RPMI8226 (cell line): ENCODE measurements around the gene ASB5.

Experiments
- DNase-seq: peaks from one replicate; pipeline ENCODE4 v3.0.0-alpha.2; 2015

ASB5 gene

GRCh38 chr4:176277162-176277904 lies 8.3 kb upstream of the ASB5 start:
- peak; percentile 33 for DNase-seq

- no peak for DNase-seq
These were observed 7.7 kb upstream of the ASB5 start for GRCh38 chr4:176276710-176277109.

DNA sequence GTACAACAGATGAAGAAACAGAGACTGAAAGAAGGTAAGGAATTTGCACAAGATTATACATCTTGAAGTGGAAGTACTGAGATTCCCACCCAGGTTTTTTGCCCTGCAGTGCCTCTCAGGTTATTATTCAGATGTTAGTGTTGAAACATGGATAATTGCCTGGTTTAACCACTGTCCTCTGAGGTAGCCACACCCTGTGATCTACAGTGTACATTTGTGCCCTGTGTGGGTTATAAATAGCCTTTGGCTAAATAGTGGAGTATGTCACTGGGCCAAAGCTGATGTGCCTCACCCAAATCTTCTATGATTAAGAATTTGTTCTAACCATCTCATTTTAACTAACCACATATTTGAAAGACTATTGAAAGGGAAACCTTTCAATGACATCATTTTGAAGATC lies 5.4 kb upstream of the ASB5 start:
- DNase-seq: no peak

- DNase-seq: no peak
These were observed 4.7 kb upstream of the ASB5 start for GRCh38 chr4:176273736-176274135.

DNA sequence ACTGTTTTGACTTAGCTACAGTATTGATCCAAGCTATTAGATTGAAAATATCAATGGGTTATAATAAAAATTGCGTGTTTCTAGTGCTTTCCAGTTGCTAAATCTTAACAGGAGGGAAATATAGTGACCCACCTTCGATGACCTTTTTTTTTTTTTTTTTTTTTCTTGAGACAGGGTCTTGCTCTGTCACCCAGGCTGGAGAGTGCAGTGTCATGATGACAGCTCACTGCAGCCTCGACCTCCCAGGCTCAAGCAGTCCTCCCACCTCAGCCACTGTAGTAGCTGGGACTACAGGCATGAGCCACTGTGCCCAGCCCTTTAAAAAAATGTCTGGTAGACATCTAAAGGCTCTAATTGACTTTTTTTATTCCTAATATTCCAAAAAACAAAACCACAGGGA lies 3.8 kb upstream of the ASB5 start:
- no peak for DNase-seq

GRCh38 chr4:176271749-176272148 lies 2.7 kb upstream of the ASB5 start:
- no peak for DNase-seq

GRCh38 chr4:176270669-176271068 lies 1.6 kb upstream of the ASB5 start:
- DNase-seq: no peak

DNA sequence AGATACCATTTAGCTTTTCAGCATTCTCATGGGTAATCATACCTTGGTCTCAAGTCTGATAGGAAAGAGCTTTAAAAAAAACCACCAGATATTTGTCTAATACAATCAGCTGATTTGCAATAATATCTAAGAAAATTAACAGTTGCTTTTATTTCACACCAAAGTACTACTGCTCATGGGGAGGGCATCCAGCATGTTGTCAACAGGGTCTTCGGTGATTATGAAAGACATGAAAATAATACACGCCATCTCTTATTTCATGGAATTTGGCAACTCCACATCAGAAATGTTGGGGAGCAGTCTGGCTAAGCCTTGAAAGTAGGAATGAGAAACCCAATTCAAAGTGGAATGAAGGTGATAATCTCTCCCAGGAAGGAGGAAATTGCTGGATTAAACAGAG lies 3.0 kb downstream of the ASB5 start:
- no peak for DNase-seq

DNA sequence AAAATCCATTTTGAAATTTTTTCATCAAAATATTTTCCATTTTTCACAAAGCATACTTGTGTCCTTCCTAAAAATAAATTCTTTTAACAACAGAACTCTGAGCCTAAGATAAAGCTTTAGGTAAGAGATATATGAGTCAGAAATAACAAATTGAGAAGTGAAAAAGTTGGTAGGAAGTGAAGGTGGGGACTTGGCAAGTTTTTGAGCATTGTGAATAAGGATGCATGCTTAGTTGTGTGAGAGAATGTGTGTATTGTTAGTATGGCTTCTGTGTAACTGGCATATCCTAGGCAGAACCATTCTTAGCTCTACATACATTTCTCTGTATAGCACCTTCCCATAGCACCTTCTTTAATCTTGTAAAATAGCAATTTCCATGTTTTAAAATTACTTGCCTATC lies 6.8 kb downstream of the ASB5 start:
- no peak for DNase-seq

- no peak for DNase-seq
These were observed 7.5 kb downstream of the ASB5 start for GRCh38 chr4:176261481-176261880.

DNA sequence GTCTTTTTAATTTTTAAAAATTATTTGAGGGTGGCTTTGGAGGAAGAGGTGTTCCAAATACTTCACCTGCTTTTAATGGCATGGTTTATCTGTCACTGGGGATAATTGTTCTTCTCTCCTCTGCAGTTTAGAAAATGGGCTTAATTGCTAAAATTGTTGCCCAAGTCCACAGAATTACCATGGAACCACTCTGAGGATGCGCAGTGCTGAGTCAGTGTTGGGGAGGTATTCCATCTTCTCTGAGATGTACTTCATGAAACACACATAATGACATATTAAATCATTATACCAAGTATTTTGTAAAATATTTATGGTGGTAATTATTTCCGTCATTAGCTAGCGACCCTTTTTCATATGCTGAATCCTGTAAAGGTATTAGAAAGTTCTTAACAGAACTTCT lies 8.0 kb downstream of the ASB5 start:
- no peak for DNase-seq

DNA sequence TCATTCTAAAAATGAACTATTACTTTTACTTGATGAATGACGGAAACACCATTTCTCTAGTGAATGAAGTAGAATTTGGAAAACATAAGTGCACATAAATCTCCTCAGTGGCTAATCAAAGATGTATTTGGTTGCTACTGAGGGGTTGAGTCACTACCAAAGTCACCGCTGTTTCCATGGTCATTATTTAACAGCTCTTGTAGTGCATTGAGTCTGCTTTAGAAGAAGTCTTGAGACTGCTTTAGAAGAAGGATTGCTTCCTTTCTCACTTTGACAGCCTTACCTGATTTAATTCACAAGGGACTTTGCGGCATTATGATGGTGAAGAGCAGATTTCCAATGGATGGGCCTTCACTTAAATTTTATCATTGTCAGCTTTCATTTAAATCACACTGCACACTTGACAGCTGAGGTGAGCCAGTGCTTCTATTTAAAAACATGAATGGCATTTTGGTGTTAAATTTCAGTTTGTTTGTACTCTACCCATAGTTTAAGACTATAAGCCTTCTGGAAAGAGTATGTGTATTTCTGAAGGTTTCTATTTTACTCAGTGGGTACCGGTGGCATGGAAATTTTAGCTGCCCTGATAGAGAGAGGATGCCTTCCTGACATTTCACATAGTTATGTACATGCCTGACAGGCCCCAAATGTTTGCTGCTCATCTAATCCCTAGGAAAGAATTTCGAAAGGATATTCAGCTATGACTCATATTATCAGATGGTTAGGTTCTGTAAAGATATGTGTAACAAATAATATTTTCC lies 9.5 kb downstream of the ASB5 start:
- DNase-seq: no peak

GRCh38 chr4:176258135-176258534 lies 10.9 kb downstream of the ASB5 start:
- no peak for DNase-seq

DNA sequence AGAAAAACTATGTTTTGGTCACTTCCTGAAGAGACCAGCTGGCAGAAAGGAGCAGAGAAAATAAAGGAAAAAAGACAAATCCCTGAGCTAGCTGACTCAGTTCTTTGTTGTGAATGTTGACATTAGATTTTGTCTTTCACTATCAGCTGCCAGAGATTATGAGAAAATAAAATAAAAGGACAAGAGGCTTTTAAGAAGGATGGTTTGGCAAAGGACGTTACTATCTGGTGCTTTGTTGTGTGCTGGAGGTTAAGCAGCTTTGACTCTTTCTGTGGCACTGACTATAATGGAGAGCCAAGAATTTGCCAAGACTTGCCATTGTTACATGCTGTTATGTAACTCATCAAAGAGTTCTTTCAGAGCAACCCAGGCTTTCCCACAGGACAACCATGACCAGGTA lies 12.1 kb downstream of the ASB5 start:
- no peak for DNase-seq

DNA sequence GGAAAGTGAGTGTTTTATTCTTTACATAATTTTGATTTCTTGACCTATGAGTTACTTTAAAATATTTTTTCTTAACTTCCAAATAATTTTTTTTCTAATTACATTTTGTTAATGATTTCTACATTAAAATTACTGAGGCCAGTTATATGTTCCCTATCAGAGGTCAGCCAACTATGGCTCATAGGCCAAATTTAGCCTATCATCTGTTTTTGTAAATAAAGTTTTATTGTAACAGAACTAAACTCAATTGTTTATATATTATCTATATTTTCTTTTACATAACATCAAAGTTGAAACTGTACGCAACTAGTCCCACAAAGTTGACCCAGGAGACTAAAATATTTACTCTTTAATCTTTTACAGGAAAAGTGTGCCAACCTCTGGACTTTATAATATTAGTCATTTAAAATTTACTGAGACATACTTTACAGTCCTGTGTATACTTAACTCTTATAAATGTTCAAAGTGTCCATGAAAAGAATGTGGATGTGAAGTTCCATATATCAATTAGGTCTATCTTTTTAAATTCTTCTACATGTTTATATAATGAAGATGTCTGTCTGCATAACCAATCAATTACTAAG lies 26.2 kb downstream of the ASB5 start:
- DNase-seq: no peak

GRCh38 chr4:176241703-176242102 lies 27.3 kb downstream of the ASB5 start:
- no peak for DNase-seq

DNA sequence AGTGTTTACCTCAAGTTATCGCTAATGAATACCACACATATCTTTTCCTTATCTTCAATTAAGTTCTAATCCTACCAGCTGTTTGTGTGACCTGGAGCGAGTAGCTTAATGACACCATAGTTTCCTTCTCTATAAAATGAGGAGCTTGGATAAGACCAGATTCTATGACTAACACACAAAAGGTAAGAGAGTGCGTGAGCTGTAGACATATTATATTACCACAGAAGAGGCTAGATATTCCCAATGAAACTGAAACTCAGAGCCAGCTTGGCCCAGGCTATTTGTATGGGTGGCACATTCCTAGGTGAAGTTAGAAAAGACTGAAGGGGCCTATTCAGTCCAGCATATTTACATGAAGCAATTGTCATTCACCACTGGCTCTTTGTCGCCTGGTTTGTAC lies 30.2 kb downstream of the ASB5 start:
- no peak for DNase-seq

- DNase-seq: no peak
These were observed 30.8 kb downstream of the ASB5 start for GRCh38 chr4:176238157-176238610.

GRCh38 chr4:176236946-176237345 lies 32.1 kb downstream of the ASB5 start:
- no peak for DNase-seq

GRCh38 chr4:176230836-176231235 lies 38.2 kb downstream of the ASB5 start:
- no peak for DNase-seq

- DNase-seq: no peak
These were observed 39.4 kb downstream of the ASB5 start for GRCh38 chr4:176229645-176230044.

- DNase-seq: no peak
These were observed 42.3 kb downstream of the ASB5 start for GRCh38 chr4:176226736-176227135.

DNA sequence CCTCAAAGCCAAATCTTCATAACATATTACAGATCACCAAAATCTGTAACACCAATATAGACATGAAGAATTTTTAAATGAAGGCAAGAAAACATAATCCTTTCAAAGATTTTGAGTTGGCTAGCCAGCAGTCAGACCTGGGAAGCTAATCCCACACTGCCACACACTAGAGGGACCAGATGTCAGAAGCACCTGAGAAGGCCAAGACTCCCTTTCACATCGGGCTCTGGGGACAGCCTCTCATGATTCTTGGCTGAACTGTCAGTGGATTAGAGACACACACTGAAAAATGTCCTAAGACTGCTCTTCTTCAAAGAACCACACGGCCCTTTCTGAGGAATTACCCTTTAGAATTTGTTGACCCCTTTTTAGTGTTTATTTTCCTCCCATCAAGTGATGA lies 45.5 kb downstream of the ASB5 start:
- DNase-seq: no peak

DNA sequence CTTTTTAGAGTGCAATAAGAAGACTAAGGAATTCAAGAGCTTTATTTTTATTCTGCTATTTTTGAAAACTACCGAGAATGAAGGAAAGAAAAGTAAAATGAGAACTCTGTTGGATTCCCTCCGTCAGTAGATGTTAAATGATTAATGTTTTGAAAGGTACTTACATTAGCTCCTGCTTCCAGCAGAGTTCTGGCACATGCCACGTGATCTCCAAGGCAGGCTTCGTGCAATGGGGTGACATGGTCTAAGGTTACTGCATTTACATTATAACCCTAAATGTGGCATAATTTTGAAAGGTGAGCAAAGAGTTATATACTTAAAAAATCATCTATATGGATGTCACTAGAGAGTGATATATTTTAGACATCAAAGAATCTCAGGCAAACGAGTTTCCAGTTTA lies 46.9 kb downstream of the ASB5 start:
- DNase-seq: no peak
